OCI-LY1 (cell line): ENCODE measurements around the gene AKAP8.

Experiments used
- H2AFZ ChIP-seq: fragments of 200-600 bp; sonication (generic), shearing (Covaris generic); 2 replicates; pipeline ENCODE4 v1.6.0; 2014; ENCODE audit warnings: antibody characterized with exemption, mild to moderate bottlenecking, low read length
- H3F3A ChIP-seq: fragments of 200-600 bp; sonication (generic), shearing (Covaris generic); 2 replicates; pipeline ENCODE4 v1.6.0; 2014; ENCODE audit warnings: mild to moderate bottlenecking, antibody characterized with exemption, low read length, moderate library complexity; ENCODE audit not compliant: insufficient read depth
- H3K27ac ChIP-seq: fragments of 200-600 bp; sonication (generic); 2 replicates; pipeline ENCODE4 v1.5.1; 2014; ENCODE audit warnings: low read length, mixed run types, mild to moderate bottlenecking, low read depth; ENCODE audit not compliant: poor library complexity, severe bottlenecking
- H3K27me3 ChIP-seq: fragments of 200-600 bp; sonication (generic); 2 replicates; pipeline ENCODE4 v1.6.0; 2014; ENCODE audit warnings: antibody characterized with exemption, mild to moderate bottlenecking, low read length, moderate library complexity; ENCODE audit not compliant: insufficient read depth
- H3K36me3 ChIP-seq: fragments of 200-600 bp; sonication (generic); 2 replicates; pipeline ENCODE4 v1.6.1; 2014; ENCODE audit warnings: mild to moderate bottlenecking, antibody characterized with exemption, low read length, moderate library complexity, mixed read lengths; ENCODE audit not compliant: insufficient read depth
- H3K4me1 ChIP-seq: fragments of 200-600 bp; sonication (generic); 2 replicates; pipeline ENCODE4 v1.5.1; 2014; ENCODE audit warnings: mild to moderate bottlenecking, low read length, moderate library complexity; ENCODE audit not compliant: insufficient read depth, severe bottlenecking
- H3K4me2 ChIP-seq: fragments of 200-600 bp; sonication (generic), shearing (Covaris generic); 2 replicates; pipeline ENCODE4 v1.6.1; 2014; ENCODE audit warnings: low read length
- H3K4me3 ChIP-seq: fragments of 200-600 bp; sonication (generic); 2 replicates; pipeline ENCODE4 v1.5.1; 2014; ENCODE audit warnings: low read length, low read depth, mild to moderate bottlenecking, mixed read lengths; ENCODE audit not compliant: poor library complexity, severe bottlenecking
- H3K79me2 ChIP-seq: fragments of 200-600 bp; shearing (Covaris generic); 2 replicates; pipeline ENCODE4 v1.6.1; 2016; ENCODE audit warnings: mixed run types, low read length, mixed read lengths; ENCODE audit not compliant: insufficient read depth
- H3K9ac ChIP-seq: fragments of 200-600 bp; sonication (generic), shearing (Covaris generic); 2 replicates; pipeline ENCODE4 v1.6.1; 2014; ENCODE audit warnings: mild to moderate bottlenecking, low read length, mixed read lengths
- H3K9me2 ChIP-seq: fragments of 200-600 bp; sonication (generic), shearing (Covaris generic); 2 replicates; pipeline ENCODE4 v1.6.1; 2014; ENCODE audit warnings: low read depth, mild to moderate bottlenecking, low read length, mixed read lengths
- H3K9me3 ChIP-seq: fragments of 200-600 bp; shearing (Covaris generic); 2 replicates; pipeline ENCODE4 v1.6.1; 2014; ENCODE audit warnings: low read length, mixed read lengths
- H4K20me1 ChIP-seq: fragments of 200-600 bp; sonication (generic), shearing (Covaris generic); 2 replicates; pipeline ENCODE4 v1.6.0; 2016; ENCODE audit warnings: mild to moderate bottlenecking, low read length; ENCODE audit not compliant: insufficient read depth
- EZH2 ChIP-seq: fragments of 200-600 bp; sonication (generic), shearing (Covaris generic); IDR thresholded peaks from 2 replicates; pipeline ENCODE4 v1.8.0; 2017; ENCODE audit warnings: borderline replicate concordance, mixed run types, mild to moderate bottlenecking, antibody characterized with exemption, low read length, moderate library complexity, mixed read lengths
- TF ChIP-seq, protein P1 (sequence below): fragments of 200-600 bp; sonication (generic), shearing (Covaris generic); IDR thresholded peaks from 2 replicates; pipeline ENCODE4 v1.5.1; 2017; ENCODE audit warnings: mild to moderate bottlenecking, antibody characterized with exemption, low read length, moderate library complexity, mixed read lengths

The AKAP8 gene

GRCh38 chr19:15307169-15307568, 72.4 kb downstream of the AKAP8 start:
- Histone ChIP-seq H4K20me1 (no peaks in the 10 kb centered on the region), H3F3A (no peaks in the 10 kb centered on the region), H3K4me2 (no peak overlapping the region)

DNA sequence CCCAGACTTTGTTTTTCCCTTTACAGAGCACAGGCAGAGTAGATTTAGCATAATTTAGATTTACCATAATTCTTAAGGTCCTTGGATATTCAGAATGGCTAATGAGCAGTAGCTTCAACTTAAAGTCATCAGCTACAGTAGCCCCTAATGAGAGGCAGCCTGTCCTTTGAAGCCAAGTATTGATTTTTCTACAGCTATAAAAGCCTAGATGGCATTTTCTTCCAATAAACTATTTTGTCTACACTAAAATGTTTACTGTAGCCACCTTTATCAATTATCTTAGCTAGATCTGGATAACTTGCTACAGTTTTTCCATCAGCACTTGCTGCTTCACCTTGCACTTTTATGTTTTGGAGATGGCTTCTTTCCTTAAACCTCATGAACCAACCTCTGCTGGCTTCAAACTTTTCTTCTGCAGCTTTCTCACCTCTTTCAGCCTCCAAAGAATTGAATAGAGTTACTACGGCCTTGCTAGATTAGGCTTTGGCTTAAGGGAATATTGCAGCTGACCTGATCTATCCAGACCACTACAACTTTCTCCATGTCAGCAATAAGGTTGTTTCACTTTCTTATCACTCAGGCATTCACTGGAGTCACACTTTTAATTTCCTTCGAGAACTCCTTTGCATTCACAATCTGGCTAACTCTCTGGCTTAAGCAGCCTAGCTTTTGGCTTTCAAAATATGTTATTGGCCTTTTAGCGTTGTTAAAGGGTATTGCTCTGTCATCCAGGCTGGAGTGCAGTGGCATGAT, 73.8 kb downstream of the AKAP8 start:
- H3K79me2 ChIP-seq, result peaks cover 90% of the 10 kb centered on the region
- H3K27me3 ChIP-seq, result no peaks in the 10 kb centered on the region
- H3K27ac ChIP-seq, result no peak overlapping the region
- H4K20me1 ChIP-seq, result no peaks in the 10 kb centered on the region
- no peaks in the 10 kb centered on the region for H3F3A ChIP-seq
- no peak overlapping the region for H3K4me2 ChIP-seq
- no peak overlapping the region for H3K9ac ChIP-seq
- no peak for TF ChIP-seq EZH2
- TF ChIP-seq, protein P1, sequence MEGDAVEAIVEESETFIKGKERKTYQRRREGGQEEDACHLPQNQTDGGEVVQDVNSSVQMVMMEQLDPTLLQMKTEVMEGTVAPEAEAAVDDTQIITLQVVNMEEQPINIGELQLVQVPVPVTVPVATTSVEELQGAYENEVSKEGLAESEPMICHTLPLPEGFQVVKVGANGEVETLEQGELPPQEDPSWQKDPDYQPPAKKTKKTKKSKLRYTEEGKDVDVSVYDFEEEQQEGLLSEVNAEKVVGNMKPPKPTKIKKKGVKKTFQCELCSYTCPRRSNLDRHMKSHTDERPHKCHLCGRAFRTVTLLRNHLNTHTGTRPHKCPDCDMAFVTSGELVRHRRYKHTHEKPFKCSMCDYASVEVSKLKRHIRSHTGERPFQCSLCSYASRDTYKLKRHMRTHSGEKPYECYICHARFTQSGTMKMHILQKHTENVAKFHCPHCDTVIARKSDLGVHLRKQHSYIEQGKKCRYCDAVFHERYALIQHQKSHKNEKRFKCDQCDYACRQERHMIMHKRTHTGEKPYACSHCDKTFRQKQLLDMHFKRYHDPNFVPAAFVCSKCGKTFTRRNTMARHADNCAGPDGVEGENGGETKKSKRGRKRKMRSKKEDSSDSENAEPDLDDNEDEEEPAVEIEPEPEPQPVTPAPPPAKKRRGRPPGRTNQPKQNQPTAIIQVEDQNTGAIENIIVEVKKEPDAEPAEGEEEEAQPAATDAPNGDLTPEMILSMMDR, result no peak
- H3K36me3 ChIP-seq, result peaks cover 6% of the 10 kb centered on the region; the same call in 1 of the 2 replicates
- no peak overlapping the region for H3K4me3 ChIP-seq
- no peaks in the 10 kb centered on the region for H3K9me2 ChIP-seq
- H3K4me1 ChIP-seq, result peaks cover 79% of the 10 kb centered on the region
- no peak overlapping the region for H2AFZ ChIP-seq
- H3K9me3 ChIP-seq, result no peaks in the 10 kb centered on the region

More at GRCh38 chr19:15307169-15307568, 72.4 kb downstream of the AKAP8 start:
- Histone ChIP-seq H3K4me3 (no peak overlapping the region), H3K9me2 (no peaks in the 10 kb centered on the region), H3K79me2 (peaks cover 91% of the 10 kb centered on the region), H3K9ac (no peak overlapping the region), H3K27ac (no peak overlapping the region), H2AFZ (no peak overlapping the region), H3K9me3 (no peaks in the 10 kb centered on the region), H3K27me3 (no peaks in the 10 kb centered on the region), H3K4me1 (peaks cover 82% of the 10 kb centered on the region), H3K36me3 (peaks cover 6% of the 10 kb centered on the region; the same call in 1 of the 2 replicates)
- TF ChIP-seq EZH2, result no peak
- TF ChIP-seq, protein P1, result no peak

DNA sequence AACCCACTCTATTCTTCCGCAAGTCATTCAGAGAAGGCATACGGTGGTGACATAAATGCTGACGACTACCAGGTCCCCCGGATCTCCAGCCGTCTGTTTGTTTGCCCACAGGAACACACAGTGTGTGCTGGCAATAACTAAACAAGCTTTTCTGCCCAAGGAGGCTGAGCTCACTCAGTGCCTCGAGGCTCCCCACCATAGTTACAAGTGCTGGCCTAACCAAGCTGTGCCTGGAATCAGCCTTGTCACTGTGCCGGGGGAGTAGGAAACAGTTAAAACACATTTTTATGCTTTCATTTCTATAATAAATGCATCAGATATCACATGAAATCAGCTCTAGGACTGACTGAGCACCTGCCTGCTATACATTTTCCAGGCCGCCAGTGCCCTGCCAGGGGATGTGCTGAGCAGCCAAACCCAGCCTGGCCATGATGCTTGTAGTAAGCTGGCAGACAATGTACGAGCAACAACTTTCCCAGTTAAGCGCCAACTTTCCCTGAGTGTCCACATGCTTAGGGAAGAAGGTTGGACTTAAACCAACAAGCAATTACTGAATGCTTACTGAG, 75.4 kb downstream of the AKAP8 start:
- H3K4me3 ChIP-seq, result peak overlapping the region; percentile 20
- no peaks in the 10 kb centered on the region for H3K9me2 ChIP-seq
- no peaks in the 10 kb centered on the region for H3K9me3 ChIP-seq
- peaks cover 77% of the 10 kb centered on the region for H3K4me1 ChIP-seq
- no peaks in the 10 kb centered on the region for H3F3A ChIP-seq
- no peaks in the 10 kb centered on the region for H4K20me1 ChIP-seq
- H3K27ac ChIP-seq, result peak overlapping the region; percentile 74
- H3K79me2 ChIP-seq, result peaks cover 93% of the 10 kb centered on the region
- H3K27me3 ChIP-seq, result no peaks in the 10 kb centered on the region
- peaks cover 6% of the 10 kb centered on the region; the same call in 1 of the 2 replicates for H3K36me3 ChIP-seq
- TF ChIP-seq, protein P1, result no peak
- TF ChIP-seq EZH2, result no peak
- peak overlapping the region; percentile 35 for H3K4me2 ChIP-seq
- no peak overlapping the region for H2AFZ ChIP-seq
- peak overlapping the region; percentile 21; the same call in 1 of the 2 replicates for H3K9ac ChIP-seq
